Retinal pigment epithelial cell (primary cell): ENCODE measurements around the gene AGAP1.
A peak's percentile ranks its signal among the peaks of the same experiment; 100 is the strongest.

Source experiments
- DNase-seq: peaks from one replicate; pipeline ENCODE4 v3.0.0-alpha.2; 2010; ENCODE audit warnings: low read depth
- H3K4me3 ChIP-seq: 2 replicates; pipeline ENCODE4 v1.5.1; 2011; ENCODE audit warnings: mild to moderate bottlenecking, low read length, control low read depth, moderate library complexity
- CTCF ChIP-seq: conservative IDR thresholded peaks from 2 replicates; pipeline ENCODE4 v1.5.1; 2011; ENCODE audit warnings: low read depth, low read length, control low read depth, inconsistent platforms

The AGAP1 gene

GRCh38 chr2:235670974-235671787 lies 177.3 kb downstream of the AGAP1 start:
- no peak overlapping the region for H3K4me3 ChIP-seq
- TF ChIP-seq CTCF = no peak
- no peak for DNase-seq

- no peak for TF ChIP-seq CTCF
- DNase-seq = no peak
- H3K4me3 ChIP-seq = no peak overlapping the region
Measured at GRCh38 chr2:235672720-235673119, 178.9 kb downstream of the AGAP1 start.

- TF ChIP-seq CTCF = no peak
- no peak for DNase-seq
- H3K4me3 ChIP-seq = no peak overlapping the region
Measured at GRCh38 chr2:235674146-235674545, 180.3 kb downstream of the AGAP1 start.

GRCh38 chr2:235674812-235675211 lies 181.0 kb downstream of the AGAP1 start:
- DNase-seq = no peak
- no peak overlapping the region for H3K4me3 ChIP-seq
- TF ChIP-seq CTCF = no peak

GRCh38 chr2:235675678-235676535 lies 182.1 kb downstream of the AGAP1 start:
- H3K4me3 ChIP-seq = no peak overlapping the region
- TF ChIP-seq CTCF = peak; percentile 14
- DNase-seq = no peak

GRCh38 chr2:235676536-235676799 lies 182.6 kb downstream of the AGAP1 start:
- H3K4me3 ChIP-seq = no peak overlapping the region
- TF ChIP-seq CTCF = no peak
- DNase-seq = no peak
